Natural killer cell (primary cell): ENCODE data around the gene DSCAML1. TPM values are rescaled to one million over a fixed set of nuclear protein-coding genes. Genes with fewer than 3 reads are reported as not detected.

Experiments
- ATAC-seq, 3 donors: fragments of 150-1000 bp in 2 of 3; fragments of 200-7000 bp in 1 of 3; cut with Tn5 transposase; 1 replicate in 1 of 3; 2 replicates in 2 of 3; pipeline ENCODE4 v1.10.0; 2021; ENCODE audit warnings: mild to moderate bottlenecking in 2 of 3, moderate library complexity in 2 of 3
- DNase-seq, 2 donors: peaks; one replicate each; pipeline versions ENCODE4 v3.0.0 to v3.0.0-alpha.2; 2013 to 2021; ENCODE audit warnings: mixed read lengths in 1 of 2
- H3K27ac ChIP-seq: one replicate; pipeline ENCODE4 v1.5.1; 2013; ENCODE audit warnings: mild to moderate bottlenecking, low read length
- H3K27me3 ChIP-seq: one replicate; pipeline ENCODE4 v1.6.1; 2013; ENCODE audit warnings: low read length; ENCODE audit not compliant: control insufficient read depth, insufficient read depth
- H3K36me3 ChIP-seq: one replicate; pipeline ENCODE4 v1.6.1; 2013; ENCODE audit warnings: low read length; ENCODE audit not compliant: control insufficient read depth, insufficient read depth
- H3K4me1 ChIP-seq: one replicate; pipeline ENCODE4 v1.6.1; 2013; ENCODE audit warnings: low read length; ENCODE audit not compliant: control insufficient read depth, insufficient read depth
- H3K4me3 ChIP-seq: one replicate; pipeline ENCODE4 v1.5.1; 2013; ENCODE audit warnings: low read length
- H3K9me3 ChIP-seq: one replicate; pipeline ENCODE4 v1.6.1; 2013; ENCODE audit warnings: low read length; ENCODE audit not compliant: control insufficient read depth, insufficient read depth
- H3K27ac Mint-ChIP-seq, 2 donors: one replicate each; pipeline ENCODE4 v1.8.0; 2022; ENCODE audit warnings: mild to moderate bottlenecking in 2 of 2, mixed read lengths in 2 of 2, moderate library complexity in 1 of 2
- H3K27me3 Mint-ChIP-seq, 2 donors: one replicate each; pipeline ENCODE4 v1.8.0; 2022; ENCODE audit warnings: low read depth in 2 of 2, mixed read lengths in 2 of 2
- H3K36me3 Mint-ChIP-seq: one replicate; pipeline ENCODE4 v1.8.0; 2022; ENCODE audit warnings: mixed read lengths
- H3K4me1 Mint-ChIP-seq, 2 donors: one replicate each; pipeline ENCODE4 v1.8.0; 2022; ENCODE audit warnings: mixed read lengths in 2 of 2
- H3K4me3 Mint-ChIP-seq: one replicate; pipeline ENCODE4 v1.8.0; 2022; ENCODE audit warnings: mild to moderate bottlenecking, moderate library complexity, mixed read lengths
- H3K9me3 Mint-ChIP-seq, 2 donors: one replicate each; pipeline ENCODE4 v1.8.0; 2022; ENCODE audit warnings: mixed read lengths in 2 of 2
- WGBS: methylation state at CpG from one replicate; pipeline ENCODE4 v1.1.7; 2013; ENCODE audit warnings: missing lambda C conversion rate; ENCODE audit not compliant: insufficient coverage; 5-methylcytosine and 5-hydroxymethylcytosine counted together
- intact Hi-C: fragments of 100-400 bp; cut with micrococcal nuclease; formaldehyde crosslinking; loops from one replicate; pipeline ENCODE4 v1.14.2; 2022
- total RNA-seq, 4 donors: library from RNA; stranded (reverse); fragments of 120-200 nt in 1 of 4; gene quantifications; one replicate each; pipeline versions ENCODE4 v1.2.3 to v1.2.4, GENCODE V29; 2013 to 2022
- TF ChIP-seq, protein P1 (sequence below): fragments of 200-600 bp; IDR thresholded peaks from one replicate; pipeline ENCODE4 v1.8.0; 2022; ENCODE audit warnings: antibody characterized with exemption

The DSCAML1 gene, protein sequence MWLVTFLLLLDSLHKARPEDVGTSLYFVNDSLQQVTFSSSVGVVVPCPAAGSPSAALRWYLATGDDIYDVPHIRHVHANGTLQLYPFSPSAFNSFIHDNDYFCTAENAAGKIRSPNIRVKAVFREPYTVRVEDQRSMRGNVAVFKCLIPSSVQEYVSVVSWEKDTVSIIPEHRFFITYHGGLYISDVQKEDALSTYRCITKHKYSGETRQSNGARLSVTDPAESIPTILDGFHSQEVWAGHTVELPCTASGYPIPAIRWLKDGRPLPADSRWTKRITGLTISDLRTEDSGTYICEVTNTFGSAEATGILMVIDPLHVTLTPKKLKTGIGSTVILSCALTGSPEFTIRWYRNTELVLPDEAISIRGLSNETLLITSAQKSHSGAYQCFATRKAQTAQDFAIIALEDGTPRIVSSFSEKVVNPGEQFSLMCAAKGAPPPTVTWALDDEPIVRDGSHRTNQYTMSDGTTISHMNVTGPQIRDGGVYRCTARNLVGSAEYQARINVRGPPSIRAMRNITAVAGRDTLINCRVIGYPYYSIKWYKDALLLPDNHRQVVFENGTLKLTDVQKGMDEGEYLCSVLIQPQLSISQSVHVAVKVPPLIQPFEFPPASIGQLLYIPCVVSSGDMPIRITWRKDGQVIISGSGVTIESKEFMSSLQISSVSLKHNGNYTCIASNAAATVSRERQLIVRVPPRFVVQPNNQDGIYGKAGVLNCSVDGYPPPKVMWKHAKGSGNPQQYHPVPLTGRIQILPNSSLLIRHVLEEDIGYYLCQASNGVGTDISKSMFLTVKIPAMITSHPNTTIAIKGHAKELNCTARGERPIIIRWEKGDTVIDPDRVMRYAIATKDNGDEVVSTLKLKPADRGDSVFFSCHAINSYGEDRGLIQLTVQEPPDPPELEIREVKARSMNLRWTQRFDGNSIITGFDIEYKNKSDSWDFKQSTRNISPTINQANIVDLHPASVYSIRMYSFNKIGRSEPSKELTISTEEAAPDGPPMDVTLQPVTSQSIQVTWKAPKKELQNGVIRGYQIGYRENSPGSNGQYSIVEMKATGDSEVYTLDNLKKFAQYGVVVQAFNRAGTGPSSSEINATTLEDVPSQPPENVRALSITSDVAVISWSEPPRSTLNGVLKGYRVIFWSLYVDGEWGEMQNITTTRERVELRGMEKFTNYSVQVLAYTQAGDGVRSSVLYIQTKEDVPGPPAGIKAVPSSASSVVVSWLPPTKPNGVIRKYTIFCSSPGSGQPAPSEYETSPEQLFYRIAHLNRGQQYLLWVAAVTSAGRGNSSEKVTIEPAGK (N-terminal part only)
- under 1 TPM in 1 of 3 donors, not detected in 2; 0.66 TPM for total RNA-seq
- 0.34 TPM for total RNA-seq (2013)

DNA sequence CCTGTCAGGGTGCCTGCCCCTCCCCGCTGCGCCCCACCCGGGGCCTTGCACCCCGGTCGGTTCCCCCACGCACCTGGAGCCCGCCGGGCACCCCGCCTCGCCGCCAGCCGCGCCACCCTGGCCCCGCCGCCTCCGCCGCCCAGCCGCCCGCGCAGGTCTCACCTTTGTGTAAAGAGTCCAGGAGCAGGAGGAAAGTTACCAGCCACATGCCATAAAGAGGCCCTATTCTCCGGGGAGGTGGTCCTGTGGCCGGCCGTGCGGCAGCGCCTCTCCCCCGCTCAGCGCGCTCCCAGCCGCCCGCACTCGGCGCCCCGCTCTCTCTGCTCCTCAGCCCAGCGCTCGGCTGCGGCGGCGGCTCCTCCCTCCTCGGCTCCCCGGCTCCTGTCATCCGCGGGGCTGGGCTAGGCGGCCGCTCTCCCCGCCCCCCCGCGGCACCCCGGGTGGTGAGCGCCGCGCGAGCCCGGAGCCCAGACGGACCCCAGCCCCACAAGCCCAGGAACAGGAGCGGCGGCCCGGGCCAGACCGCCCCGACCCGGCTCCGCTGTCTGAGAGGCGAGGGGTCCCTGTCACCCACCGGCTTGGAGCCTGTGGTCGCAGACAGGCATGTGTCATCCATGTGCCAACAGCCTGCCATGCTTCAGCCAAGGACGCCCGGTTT is at the start of gene DSCAML1:
DSCAML1 (minus strand) TSS at position 345 of the 658 bp plus-strand sequence; CDS start at position 208, 137 bp downstream.
- H3K36me3 ChIP-seq, result no peaks in the 10 kb centered on the region
- no peaks in the 10 kb centered on the region for H3K9me3 ChIP-seq
- peaks cover 27% of the 10 kb centered on the region for H3K27me3 ChIP-seq
- Mint-ChIP-seq H3K36me3 (no peaks in the 10 kb centered on the region), H3K4me3 (peak within 1 kb of the TSS; percentile 66), H3K4me1 (peaks cover 0 to 5% of the 10 kb centered on the region in 2 donors), H3K27me3 (peaks cover 53 to 77% of the 10 kb centered on the region in 2 donors), H3K9me3 (no peaks in the 10 kb centered on the region), H3K27ac (no peak within 1 kb of the TSS)
- TF ChIP-seq, protein P1, sequence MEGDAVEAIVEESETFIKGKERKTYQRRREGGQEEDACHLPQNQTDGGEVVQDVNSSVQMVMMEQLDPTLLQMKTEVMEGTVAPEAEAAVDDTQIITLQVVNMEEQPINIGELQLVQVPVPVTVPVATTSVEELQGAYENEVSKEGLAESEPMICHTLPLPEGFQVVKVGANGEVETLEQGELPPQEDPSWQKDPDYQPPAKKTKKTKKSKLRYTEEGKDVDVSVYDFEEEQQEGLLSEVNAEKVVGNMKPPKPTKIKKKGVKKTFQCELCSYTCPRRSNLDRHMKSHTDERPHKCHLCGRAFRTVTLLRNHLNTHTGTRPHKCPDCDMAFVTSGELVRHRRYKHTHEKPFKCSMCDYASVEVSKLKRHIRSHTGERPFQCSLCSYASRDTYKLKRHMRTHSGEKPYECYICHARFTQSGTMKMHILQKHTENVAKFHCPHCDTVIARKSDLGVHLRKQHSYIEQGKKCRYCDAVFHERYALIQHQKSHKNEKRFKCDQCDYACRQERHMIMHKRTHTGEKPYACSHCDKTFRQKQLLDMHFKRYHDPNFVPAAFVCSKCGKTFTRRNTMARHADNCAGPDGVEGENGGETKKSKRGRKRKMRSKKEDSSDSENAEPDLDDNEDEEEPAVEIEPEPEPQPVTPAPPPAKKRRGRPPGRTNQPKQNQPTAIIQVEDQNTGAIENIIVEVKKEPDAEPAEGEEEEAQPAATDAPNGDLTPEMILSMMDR, result no peak
- no peak within 1 kb of the TSS for H3K4me3 ChIP-seq
- intact Hi-C loops, result no loop called here
- H3K27ac ChIP-seq, result no peak within 1 kb of the TSS
- WGBS, result 8% methylated on average over 66 of the region's 66 CpGs
- ATAC-seq, result peak; percentile 38 to 66 (median 50)
- DNase-seq, result peak in 1 of 2 donors; percentile 60
- H3K4me1 ChIP-seq, result peaks cover 19% of the 10 kb centered on the region

- Histone ChIP-seq H3K36me3 (no peaks in the 10 kb centered on the region), H3K4me3 (no peak overlapping the region), H3K9me3 (no peaks in the 10 kb centered on the region), H3K27me3 (no peaks in the 10 kb centered on the region), H3K4me1 (peaks cover 17% of the 10 kb centered on the region), H3K27ac (no peak overlapping the region)
- DNase-seq, result peak; percentile 78 to 90
- H3K9me3 Mint-ChIP-seq, result no peaks in the 10 kb centered on the region
- TF ChIP-seq, protein P1, result peak; percentile 96
- no peaks in the 10 kb centered on the region for H3K27me3 Mint-ChIP-seq
- H3K36me3 Mint-ChIP-seq, result no peaks in the 10 kb centered on the region
- H3K4me1 Mint-ChIP-seq, result no peaks in the 10 kb centered on the region
- no peak overlapping the region for H3K4me3 Mint-ChIP-seq
- ATAC-seq, result peak; percentile 69 to 94 (median 86)
- WGBS, result 26% methylated on average over 9 of the region's 9 CpGs
- H3K27ac Mint-ChIP-seq, result no peak overlapping the region
- intact Hi-C loops, result loop anchor here (1.0 to 5.0 kb wide), 3 partner anchors 103 to 328 kb away; no protein-coding TSS in a partner anchor
Observed at GRCh38 chr11:117843666-117844484, 46.9 kb upstream of the DSCAML1 start.
